VCaP (cell line): Measurements from ENCODE around the gene VPS39.

Experiments
- H3K27ac ChIP-seq: fragments of 450-650 bp; 2 replicates; pipeline ENCODE4 v1.5.1; 2017
- CTCF ChIP-seq: fragments of 450-650 bp; conservative IDR thresholded peaks from 2 replicates; pipeline ENCODE4 v1.5.1; 2017; ENCODE audit warnings: mild to moderate bottlenecking, moderate library complexity

The VPS39 gene

GRCh38 chr15:42148808-42149492 is 59.2 kb downstream of the VPS39 start:
- no peak for TF ChIP-seq CTCF
- no peak overlapping the region for H3K27ac ChIP-seq

- no peak for TF ChIP-seq CTCF
- H3K27ac ChIP-seq: no peak overlapping the region
Observed at GRCh38 chr15:42147431-42147735, 60.7 kb downstream of the VPS39 start.

- TF ChIP-seq CTCF: no peak
- no peak overlapping the region for H3K27ac ChIP-seq
Observed at GRCh38 chr15:42146551-42147430, 61.3 kb downstream of the VPS39 start.

GRCh38 chr15:42145546-42146455 is 62.3 kb downstream of the VPS39 start:
- no peak overlapping the region for H3K27ac ChIP-seq
- no peak for TF ChIP-seq CTCF

- TF ChIP-seq CTCF: no peak
- no peak overlapping the region for H3K27ac ChIP-seq
Observed at GRCh38 chr15:42144841-42145375, 63.2 kb downstream of the VPS39 start.

- H3K27ac ChIP-seq: no peak overlapping the region
- TF ChIP-seq CTCF: no peak
Observed at GRCh38 chr15:42143866-42144625, 64.1 kb downstream of the VPS39 start.
